Right hindlimb (tissue), 1 donor: Measurements from ENCODE around the gene CERS3.
"Not testable (repeated sequence)": the region's sequence is repeated elsewhere in the genome, so short reads cannot be mapped to it uniquely, and the experiment has no call there.

Experiments used
- DNase-seq: peaks from one replicate; pipeline ENCODE4 v3.0.0-alpha.2; 2018

CERS3 gene

DNA sequence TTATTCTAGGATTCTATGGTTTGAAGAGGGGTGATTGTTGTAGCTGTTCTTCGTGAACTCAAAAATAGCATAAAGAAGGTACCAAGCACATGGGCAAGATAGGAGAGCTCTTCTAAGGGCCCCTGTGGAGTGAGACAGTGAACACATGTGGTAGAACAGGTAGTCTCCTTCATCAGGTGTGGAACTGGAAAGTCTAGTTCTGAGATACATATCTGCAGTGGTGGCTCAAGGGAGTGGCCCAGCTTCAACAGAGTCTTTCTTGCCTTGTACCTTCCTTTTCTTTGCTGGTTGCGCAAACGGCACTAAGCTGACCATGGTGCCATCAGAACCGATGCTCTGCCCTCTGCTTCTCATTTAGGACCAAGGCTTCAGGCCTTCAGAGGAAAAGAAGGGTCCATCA lies 65.2 kb downstream of the CERS3 start:
- DNase-seq, result no peak

DNA sequence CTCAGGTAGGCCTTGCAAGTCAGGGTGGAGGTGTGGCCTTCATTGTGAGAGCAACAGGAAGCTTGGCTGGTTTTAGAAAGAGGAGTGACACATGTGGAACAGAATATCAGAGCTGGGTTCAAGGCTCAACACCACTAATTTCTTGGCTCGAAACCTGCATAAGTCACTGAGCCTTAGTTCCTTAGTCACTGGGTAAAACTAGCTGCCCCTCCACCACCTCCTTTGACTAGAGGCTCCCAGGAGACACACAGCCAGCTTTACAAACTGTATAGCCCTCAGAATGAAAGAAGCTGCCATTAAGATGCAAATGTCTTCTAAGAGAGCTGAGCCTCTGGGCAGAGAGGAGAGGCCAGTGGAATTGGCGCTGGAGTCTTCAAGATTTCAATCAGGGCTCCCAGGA lies 67.7 kb downstream of the CERS3 start:
- no peak for DNase-seq

DNA sequence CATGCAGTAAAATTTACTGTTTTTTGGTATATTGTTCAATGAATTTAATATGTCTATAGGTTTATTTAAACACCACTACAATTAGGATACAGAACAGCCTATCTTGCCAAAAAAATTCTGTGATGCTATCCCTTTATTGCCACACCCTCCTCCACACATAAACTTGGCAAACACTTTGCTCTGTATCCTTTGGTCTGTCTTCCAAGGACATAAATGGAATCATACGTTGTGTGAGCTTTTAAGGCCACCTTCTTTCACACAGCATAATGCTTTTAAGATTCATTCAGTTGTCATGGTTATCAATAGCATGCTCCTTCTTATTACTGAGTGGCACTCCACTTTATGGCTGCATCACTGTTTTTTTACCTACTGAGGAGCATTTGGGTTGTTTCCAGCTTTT lies 71.5 kb downstream of the CERS3 start:
- no peak for DNase-seq

DNA sequence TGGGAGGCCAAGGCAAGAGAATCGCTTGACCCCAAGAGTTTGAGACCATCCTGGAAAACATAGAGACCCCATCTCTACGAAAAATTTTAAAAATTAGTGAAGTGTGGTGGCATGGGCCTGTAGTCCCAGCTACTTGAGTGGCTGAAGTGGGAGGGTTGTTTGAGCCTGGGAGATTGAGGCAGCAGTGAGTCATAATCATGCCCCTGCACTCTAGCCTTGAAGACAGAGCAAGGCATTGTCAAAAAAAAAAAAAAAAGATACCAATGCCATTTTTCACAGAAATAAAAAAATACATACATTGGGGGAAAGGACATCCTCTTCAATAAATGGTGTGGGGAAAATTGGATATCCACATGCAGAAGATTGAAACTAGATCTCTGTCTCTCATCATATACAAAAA lies 74.6 kb downstream of the CERS3 start:
- DNase-seq, result no peak

DNA sequence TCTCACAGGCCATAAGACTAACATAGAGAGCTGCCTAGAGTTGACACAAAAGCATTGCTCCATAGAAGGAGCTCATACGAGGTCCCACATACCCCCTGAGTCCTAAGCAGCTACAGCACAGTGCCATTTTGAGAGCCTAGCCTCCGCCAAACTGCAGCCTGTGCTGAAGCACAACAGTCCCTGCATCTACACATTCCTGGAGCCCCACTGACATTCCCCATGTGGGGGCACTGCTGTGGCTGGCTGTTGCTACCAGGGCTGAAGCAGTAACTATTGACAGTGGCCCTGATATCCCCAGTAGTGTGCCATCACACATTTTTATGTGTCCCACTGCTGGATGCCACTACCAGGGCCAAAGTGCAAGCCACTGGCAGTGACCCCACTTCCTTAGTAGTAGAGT lies 80.3 kb downstream of the CERS3 start:
- DNase-seq, result no peak

DNA sequence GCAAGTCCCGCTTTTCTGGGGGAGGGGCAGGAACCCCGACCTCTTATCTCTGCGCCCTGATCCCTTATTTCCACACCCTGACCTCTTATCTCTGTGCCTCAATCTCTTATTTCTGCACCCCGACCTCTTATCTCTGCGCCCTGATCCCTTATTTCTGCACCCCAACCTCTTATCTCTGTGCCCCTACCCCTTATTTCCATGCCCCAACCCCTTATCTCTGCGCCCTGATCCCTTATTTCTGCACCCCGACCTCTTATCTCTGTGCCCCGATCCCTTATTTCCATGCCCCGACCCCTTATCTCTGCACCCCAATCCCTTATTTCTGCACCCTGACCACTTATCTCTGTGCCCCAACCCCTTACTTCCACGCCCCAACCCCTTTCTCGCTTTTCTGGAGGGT lies 87.7 kb downstream of the CERS3 start:
- not testable (repeated sequence) for DNase-seq

DNA sequence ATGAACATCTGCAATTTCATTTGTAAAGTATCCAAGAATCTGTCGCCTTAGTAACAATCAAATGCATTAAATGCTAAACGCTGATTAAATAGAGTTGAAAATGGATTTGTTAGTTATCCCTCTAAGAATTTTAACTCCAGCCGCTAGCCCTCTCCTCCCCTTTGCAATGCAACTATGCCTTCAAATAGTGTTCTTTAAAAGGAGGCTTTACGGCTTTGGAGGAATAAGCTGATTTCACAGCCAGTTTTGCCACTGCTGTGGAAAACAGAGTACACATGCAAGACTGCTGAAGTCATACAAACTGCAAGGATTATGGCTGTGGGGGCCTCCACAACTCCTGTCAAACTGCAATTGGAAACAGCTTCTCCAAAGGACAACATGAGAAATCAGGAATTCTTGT lies 89.2 kb downstream of the CERS3 start:
- peak; percentile 54 for DNase-seq

DNA sequence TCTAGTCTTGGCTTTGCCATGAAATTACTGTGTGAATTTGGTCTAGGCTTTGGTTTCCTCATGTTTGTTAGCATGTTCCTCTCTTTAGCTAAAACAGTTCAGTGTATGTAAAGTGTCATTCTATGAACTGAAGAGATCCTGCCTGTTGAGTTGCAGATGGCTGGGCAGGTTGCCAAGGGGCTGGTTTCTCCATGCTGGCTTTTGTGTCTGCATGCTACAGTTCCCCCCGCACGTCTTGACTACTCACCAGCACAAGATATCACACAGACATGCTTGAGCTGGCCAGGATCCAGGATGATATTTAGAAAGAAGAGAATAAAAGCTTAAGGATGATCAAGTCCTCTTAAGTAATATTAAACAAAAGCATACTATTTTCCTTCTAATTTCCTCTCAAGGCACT lies 90.2 kb downstream of the CERS3 start:
- DNase-seq, result peak; percentile 90

DNA sequence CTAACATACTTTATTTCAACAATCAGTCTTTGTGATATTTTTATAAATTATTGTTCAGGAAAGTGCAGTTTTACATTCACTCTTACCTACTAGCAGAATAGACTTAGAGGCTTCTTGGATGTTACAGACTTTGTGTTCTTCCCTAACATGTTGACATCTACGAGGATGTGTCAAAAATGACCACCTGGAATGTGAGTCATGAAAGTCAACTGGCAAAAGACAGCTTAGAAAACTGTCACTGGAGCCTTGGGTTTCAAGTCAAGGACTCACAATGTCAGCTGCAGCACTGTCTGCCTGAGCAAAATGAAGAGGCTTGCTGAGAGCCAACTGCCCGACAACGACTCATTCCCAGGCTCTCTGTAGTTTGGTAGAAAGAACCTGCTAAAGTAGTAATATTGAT lies 91.5 kb downstream of the CERS3 start:
- no peak for DNase-seq

DNA sequence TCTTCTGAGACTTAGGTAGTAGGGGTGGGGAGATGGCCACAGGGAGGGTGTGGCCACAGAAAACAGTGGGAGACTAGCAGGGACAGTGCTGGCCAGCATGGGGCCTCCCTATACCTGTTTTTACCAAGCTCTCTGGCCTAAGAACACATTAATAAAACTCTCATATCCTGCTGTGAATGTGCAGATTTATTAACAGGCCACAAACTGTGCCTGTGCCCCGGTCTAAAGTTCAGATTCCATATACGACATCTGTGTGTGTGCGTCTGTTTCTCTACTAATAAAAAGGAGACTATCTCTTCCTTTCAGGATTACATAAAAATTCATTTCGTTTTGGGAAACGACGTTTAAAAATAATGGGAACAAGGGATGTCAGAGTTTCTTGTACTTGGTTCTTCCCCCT lies 94.2 kb downstream of the CERS3 start:
- no peak for DNase-seq

DNA sequence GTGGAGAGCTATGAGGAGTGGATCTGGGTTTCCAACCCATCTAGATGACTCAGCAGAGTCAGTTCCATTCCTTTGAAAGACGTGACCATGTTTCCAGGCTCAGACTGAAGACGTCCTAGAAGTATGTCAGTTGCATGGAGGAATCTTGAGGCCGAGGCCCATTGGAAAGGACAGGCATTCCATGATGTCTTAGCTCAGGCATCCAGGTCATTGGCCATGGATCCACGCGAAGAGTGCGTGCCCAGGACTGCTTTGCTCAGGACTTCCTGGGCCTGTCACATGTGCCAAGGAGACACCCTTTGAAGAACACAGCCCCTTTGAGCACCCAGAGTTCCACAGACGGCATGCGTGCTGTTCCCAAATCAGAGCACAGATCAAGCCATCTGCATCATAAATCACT lies 94.7 kb downstream of the CERS3 start:
- no peak for DNase-seq

DNA sequence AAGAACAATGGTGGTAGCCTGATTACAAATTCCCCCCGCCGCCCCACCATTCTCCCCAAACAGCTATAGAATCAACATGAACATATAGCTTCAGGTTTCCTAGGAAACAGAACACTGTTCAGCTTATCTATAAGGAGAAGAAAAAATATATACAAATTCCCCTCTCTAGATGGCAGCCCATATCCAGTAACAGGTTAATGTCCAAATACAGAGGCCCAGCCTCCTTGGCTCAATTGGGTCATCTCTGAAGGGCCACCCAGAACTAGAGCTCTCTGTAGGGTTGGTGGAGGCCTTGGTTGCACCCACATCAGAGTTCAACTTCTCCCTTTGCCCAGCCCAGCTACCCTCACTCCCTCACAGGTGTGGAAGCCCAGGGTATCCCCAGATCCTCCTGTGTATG lies 95.4 kb downstream of the CERS3 start:
- no peak for DNase-seq

DNA sequence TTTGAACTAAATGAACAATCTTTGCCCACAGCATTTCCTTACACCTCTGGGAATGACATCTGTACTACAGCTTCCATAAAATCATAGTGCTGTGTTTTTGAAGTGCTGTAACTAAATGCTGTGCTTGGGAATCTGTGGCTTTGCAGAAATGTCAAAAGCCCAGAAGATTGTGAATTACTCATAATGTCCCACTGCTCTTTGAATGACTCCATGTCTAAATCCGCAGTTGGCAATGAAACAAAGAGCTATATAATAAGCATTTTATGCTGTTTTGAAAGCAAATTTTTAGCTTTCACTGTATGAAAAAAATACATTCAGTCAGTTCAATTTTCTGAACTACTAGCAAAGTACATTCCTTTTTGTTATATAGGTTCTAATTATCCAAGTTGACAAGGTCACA lies 98.3 kb downstream of the CERS3 start:
- DNase-seq, result no peak

DNA sequence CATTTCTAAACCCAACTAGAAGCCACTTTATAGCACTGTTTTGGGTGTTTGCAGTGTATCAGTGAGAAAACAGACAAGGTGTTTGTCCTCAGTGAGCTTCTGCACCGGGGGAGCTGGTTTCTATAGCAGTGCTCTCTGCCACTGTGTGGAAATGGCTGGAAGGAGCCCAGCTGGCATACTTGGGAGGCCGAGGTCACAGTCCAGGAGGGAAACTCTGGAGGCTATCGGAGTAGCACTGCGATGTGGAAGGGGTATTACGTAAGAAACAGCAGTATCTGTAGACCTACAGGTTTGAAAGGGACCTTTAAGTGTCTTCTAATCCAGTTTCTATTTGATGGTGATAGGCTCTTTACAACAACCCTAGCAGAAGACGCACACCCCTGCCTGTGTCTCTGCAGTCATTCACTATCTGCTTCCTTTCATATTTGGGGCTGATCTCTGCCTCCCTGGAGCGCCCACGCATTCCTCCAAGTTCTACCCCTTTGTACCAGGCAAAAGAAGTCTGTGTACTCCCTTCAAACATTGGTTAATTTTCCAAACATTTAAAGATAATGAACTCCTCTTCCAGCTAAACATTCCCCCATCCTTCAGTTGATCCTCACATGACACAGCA lies 99.5 kb downstream of the CERS3 start:
- DNase-seq, result no peak

DNA sequence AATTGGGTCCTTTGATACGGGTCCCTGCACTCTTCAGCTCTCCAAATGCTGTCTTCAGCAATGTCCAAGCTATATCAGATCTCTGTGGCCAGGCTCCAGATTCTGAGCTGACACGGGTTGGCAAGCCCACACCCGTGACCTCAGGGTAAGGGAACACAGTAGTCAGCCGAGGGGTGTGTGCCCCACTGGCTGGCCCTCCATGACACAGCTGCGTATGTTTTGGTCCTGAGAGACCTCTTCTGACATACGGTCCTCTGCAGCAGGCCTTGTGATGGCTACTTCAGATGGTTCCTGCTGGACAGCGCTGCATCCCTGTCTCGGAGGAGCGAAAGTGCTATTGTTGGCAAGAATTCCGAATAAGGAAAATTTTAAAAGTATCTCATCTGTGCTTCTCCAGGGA lies 101.8 kb downstream of the CERS3 start:
- no peak for DNase-seq

DNA sequence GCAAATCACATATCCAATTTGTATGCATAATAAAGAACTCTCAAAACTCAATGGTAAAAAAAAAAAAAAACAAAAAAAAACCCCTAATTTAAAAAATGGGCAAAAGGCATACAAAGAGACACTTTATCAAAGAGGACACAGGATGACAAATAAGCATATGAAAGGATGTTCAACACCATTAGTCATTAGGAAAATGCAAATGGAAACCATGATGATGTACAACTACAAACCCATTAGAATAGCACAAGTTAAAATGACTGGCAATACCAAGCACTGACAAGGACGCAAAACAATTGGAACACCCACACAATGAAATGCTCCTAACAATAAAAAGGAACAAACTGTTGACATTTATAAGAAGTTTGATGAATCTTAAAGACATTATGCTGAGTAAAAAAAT lies 123.6 kb downstream of the CERS3 start:
- no peak for DNase-seq

DNA sequence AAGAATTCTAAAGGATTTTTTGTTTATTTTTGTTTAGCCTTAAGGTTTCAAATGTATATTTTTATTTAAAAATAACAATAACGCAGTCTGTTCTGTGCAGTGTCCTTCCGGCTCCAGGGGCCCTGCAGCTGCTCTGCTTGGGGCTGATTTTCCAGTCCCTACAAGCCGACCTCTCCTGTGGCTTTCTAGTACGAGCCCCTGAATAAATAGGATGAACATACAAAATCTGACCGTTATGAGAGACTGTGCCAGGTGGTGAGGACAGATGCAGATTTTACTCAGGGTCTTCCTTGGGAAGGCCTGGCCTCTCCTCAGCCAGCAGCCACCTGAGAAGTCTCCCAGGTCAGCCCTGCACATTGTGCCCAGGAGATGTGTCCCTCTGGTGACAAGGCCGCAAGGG lies 127.8 kb downstream of the CERS3 start:
- DNase-seq, result no peak

DNA sequence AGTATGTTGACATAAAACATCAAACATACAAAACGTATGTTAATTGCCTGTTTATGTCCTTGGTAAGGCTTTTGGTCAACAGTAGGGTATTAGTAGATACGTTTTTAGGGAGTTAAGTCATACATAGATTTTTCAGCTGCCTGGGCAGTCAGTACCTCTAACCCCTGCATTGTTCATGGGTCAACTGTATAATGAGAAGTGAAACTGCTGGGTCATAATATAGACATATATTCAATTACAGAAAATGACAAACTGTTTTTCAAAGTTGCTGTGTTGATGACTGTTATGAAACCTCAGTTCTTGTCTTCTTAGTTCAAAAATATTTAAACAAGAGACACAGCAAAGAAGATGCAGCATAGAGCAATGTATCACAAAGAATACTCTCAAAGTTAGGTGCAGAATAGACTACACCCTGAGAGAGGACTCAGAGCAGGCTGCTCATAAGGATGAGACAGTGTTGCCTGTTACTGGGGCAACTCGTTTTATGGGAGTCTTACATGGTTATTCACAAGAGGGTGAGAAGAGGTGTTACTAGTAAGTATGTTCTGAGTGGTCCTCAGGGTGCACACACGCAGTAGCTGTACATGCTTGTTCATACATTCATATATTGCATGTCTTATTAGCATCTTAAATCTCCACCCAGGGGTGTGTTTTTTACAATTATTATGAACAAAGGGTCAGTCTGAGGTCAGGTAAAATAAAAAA lies 133.9 kb downstream of the CERS3 start:
- DNase-seq, result no peak

DNA sequence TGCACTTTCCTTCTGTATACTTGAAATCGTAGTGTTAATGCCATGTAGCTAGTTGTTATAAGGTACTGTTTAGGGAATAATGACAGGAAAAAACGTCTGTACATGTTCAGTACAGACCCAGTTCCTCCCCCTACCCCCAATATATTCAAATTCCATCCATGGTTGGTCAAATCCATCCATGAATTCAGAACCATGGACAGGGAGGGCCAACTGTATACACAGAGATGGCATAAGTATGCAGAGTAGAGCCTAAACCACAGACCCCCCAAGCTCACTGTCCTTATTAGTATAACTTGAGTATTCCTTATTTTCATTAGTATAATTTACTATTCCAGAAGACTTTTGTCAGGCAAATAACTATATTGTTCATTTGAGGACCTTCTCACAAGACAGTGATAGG lies 135.7 kb downstream of the CERS3 start:
- no peak for DNase-seq

DNA sequence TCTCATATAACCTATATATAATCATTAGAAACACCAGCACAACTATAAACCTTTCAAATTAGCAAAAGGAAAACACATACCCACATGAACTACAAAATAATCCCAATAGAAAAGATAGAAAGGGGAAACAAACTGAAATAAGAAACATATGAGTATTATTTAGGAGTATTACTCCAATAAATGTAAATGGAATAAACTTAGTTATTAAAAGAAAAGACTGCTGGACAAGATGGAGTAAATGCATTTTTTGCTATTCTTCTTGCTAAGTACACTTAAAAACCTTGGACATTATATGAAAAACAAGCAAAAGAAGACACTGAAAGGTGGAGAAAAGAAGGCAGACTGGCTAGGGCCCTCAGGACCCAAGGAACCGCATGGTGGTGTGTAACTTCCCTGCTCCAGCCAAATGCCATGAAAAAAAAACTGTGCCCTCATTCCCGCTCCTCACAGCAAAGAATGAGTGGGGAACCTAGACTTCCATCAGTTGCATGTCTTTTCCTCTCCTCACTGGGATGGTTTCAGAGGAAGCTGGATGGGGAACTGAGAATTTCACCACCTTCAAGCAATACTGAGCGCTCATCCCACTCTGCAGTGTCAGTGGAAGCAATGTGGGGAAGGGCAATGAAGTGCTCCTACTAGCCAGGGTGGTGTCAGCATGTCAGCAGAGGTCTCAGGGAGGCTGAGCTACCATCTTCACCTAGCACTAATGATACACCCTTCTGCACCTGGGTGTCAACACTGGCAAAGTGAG lies 143.3 kb downstream of the CERS3 start:
- no peak for DNase-seq

DNA sequence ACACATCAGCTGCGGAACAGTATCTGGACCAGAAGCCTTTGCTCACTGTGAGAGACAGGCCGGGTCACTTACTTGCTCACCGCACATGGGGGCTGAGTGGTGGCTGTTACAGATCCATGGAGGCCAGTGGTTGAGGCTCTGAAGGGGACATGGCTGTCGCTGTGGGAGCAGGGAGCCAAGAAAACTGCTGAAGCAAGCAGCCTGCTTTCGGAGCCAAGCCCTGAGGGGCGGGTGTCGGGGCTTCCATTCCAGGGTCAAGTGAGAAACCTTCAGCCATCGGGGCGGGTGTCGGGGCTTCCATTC lies 144.7 kb downstream of the CERS3 start:
- DNase-seq, result no peak

DNA sequence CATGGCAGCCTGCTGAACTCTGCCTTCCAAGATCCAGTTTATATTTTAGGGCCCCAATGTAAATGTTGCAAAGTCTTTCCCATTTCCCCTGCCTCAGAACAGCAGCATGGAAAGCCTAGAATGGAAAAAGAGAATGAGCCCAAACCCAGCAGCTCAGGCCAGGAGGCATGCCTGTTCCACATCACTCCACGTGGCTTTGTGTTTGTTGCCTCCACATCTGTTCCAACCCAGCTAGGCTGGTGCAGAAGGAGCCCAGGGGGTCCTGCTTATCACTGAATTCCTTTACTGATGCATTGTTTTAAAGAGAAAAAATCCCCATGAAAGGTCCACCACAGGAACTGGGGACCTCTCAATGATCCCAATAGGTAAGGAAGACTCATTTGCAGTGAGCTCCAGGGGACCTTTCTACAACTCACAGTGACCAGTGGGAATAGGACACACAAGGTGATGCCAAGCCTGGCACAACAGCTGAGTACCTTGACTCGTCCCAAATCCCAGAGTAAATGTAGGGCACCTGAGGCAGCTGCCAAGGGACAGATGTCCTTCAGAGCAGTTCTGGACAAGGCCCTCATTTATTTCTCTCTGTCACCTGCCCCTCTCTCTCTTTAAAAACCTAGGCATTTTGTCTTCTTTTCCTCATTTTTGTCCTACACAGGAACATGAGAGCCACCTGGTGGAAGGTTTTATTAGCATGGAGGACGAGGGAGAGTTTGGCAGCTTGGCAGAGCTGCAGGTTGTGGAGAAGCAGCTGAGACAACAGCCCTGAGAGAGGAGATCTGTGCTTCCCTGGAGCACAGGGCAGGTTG lies 145.2 kb downstream of the CERS3 start:
- peak; percentile 18 for DNase-seq

DNA sequence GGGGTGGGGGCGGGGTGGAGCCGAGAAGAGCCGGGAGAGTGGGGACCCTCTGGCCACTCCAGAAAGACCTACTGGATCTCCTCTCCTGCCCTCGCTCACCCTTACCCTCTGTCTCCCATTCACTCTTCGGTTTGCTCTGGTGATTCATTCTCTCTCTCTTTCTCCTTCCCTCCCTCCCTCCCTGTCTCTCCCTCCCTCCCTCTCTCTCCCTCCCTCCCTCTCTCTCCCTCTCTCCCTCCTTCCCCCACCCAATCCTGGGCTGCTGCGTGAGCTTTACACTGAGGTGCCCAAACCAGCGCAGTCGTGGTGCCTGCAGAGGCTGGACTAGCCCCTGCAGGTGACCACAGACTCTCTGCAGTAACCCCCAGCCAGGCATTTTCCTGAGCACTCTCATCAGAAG lies 154.8 kb downstream of the CERS3 start:
- no peak for DNase-seq
